GM19467 (cell line): ENCODE data around the gene GSTA1.
"Not testable (repeated sequence)": the region's sequence is repeated elsewhere in the genome, so short reads cannot be mapped to it uniquely, and the experiment has no call there.

ENCODE experiments used
- ATAC-seq: cut with Tn5 transposase; IDR thresholded peaks from one replicate; pipeline ENCODE4 v1.9.1; 2021; ENCODE audit warnings: mild to moderate bottlenecking, moderate library complexity; ENCODE audit not compliant: unreplicated experiment

Gene GSTA1

DNA sequence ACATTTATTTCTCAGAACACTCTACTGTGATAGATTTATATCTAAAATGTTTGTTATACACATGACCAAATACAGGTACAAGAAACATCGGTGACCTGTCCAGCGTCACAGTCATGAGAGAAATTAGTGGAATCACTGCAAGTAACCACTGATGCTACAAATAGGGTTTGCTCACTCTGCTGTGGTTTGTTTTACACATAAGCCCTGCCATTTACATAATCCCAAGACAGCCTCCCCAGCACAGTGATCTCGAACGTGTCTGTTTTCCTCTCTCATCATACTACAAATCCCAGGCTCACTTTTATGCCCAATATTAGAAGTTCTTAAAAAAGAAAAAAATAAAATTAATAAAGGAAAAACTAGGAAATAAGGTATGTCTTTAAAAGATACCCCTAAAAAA is 6.2 kb upstream of the GSTA1 start:
- ATAC-seq: not testable (repeated sequence)

DNA sequence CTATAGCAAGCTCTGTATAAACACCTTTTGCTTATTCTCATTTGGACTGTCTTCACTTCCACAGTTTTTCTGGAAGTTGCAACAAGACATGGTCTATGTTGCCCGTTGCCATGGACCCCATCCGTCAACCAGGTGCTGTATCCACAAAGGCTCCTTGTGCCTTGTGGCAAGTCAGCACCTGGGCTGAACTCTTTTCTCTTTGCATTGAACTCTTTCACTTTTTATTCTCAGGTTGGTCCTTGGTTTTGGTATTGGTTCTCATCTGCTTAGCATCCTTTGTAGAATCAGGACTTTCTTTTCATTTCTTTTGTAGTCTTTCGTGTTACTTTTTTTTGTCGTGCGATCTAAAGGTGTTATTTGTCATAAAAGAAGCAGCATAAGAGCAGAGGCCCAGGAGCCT is 5.0 kb upstream of the GSTA1 start:
- ATAC-seq: no peak

DNA sequence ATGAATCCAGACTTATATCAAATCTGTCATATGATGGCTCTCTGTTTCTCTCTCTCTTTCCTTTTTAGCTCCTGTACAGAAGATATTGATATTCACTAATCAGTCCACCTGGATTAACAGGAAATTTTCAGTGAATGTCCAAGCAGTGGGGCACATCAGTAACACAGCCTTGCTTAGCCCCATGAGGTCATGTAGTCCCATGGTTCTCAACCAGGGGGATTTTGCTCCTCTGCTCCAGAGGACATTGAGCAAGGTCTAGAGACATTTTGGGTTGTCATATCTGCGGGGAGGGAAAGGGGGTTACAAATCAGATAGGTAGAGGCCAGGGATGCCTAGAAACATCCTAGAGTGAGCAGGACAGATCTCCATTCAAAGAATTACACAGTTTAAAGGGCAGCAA is 810 bp downstream of the GSTA1 start:
- ATAC-seq: no peak

DNA sequence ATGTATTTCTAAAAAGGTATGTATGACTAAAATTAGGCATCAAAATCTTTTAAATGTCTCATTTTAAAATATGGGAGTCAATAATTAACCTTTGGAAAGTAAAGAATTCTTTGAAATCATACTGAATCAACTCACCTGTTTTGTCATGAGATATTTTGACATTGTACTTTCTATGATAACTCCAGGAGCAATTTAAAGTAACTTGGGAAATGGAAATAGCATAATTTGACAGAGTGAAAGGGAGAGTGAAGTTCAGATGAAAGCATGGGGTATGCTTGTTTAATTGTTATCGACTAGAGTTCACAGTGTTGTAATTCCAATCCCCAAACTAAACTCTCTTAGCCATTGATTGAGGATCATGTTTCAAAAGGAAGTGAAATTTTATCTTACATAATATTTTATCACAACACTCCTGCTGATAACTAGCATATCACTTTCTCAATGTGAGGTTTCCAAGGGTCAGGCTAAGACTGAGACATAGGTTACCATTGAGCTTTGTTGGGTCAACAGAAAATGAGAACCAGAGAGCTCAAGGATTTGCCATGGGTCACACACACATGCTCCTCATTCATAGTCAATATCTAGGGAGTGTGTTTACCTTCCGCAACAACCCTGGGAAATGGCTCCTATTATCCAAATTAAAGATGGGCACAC is 2.3 kb downstream of the GSTA1 start:
- no peak for ATAC-seq

DNA sequence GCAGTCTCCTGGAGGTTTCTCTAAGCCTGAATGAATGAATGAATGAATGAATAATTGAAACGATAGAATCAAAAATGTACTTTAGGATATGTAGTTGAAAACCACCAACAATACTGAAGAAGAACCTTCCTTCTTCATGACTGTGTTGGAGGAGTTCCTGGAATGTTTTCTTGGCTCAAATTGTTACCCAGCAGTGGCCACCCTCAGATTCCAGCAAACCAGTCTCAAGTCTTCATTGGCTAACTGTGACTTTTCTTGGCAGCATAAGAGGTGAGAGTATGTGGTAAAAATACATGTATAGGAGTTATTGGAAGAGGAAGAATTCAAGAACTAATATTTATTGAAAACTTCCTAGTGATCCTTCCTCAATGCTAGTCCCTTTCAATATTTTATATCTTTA is 4.3 kb downstream of the GSTA1 start:
- ATAC-seq: not testable (repeated sequence)

GRCh38 chr6:52794366-52794765 is 9.2 kb downstream of the GSTA1 start:
- not testable (repeated sequence) for ATAC-seq

DNA sequence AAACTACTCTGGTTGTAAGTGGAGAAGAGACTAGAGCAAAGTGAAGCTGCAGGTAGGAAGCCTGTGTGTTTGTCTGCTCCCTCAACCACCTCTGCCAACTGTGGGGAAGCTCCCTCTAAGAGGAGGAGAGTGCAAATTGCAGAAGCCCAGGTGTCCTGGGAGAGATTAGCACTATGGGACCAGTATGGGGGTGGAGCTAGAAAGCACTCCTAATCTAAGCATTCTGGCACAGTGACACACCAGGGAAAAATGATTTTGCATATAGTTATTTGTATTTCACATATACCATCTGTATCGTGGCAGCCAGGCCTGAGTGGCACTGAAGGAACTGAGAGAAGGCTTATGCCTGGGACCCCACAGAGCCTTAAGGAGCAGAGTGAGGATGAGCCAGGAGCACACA is 12.8 kb downstream of the GSTA1 start:
- ATAC-seq: no peak

DNA sequence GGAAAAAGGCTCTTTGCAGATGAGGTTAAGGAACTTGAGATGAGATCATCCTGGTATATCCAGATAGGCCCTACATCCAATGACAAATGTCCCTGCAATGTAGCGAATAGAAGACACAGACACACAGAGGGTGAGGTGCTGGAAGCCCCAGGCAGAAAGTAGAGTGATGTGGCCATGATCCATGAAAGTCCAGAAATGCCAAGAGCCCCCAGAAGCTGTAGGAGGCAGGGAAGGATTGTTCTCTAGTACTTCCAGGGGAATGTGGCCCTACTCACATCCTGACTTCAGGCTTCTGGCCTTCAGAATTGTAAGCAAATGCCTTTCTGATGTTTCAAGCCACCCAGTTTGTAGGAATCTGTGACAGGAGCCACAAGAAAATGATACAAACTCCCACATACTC is 14.0 kb downstream of the GSTA1 start:
- not testable (repeated sequence) for ATAC-seq

- no peak for ATAC-seq
Measured at GRCh38 chr6:52788478-52788877, 15.1 kb downstream of the GSTA1 start.

GRCh38 chr6:52787917-52788316 is 15.7 kb downstream of the GSTA1 start:
- no peak for ATAC-seq

DNA sequence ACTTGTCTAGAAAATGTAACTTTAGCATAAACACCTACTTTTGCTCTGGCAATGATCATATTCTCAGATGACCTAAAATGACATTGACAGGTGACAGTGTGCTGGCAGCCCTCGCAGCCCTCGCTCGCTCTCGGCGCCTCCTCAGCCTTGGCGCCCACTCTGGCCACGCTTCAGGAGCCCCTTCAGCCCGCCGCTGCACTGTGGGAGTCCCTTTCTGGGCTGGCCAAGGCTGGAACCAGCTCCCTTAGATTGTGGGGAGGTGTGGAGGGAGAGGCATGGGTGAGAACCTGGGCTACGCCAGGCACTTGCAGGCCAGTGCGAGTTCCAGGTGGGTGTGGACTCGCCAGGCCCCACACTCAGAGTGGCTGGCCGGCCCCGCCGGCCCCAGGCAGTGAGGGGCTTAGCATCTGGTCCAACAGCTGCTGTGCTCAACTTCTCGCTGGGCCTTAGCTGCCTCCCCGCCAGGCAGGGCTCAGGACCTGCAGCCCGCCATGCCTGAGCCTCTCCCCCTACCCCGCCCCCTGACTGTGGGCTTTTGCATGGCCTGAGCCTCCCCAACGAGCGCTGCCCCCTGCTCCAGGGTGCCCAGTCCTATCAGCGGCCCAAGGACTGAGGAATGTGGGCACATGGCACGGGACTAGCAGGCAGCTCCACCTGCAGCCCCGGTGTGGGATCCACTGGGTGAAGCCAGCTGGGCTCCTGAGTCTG is 17.2 kb downstream of the GSTA1 start:
- no peak for ATAC-seq

DNA sequence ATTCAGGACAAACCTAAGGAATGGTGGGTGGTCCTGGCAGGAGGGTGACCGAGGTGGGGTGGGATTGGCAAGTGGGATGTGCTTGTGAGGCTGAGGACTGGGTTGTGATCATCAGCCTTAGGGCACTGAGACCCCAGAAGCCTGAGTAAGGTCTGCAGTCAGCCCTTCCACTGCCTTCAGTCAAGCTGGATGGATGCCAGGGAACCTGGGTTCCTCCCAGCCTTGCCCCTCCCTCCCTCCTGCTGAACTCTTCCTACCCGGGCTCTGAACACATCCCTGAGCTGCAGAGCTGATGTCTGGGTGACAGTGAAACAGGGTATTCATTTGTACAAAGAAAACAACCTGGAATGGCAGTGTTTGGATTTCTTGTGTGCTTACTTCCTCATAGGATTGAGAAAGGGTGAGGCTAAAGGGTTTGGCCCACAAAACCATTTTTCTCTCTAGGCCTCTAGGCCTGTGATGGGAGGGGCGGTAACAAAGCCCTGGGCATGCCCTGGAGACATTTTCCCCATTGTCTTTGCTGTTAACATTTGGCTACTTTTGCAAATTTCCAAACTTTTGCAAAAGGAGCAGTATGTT is 20.8 kb downstream of the GSTA1 start:
- not testable (repeated sequence) for ATAC-seq

- ATAC-seq: not testable (repeated sequence)
Measured at GRCh38 chr6:52782209-52782608, 21.4 kb downstream of the GSTA1 start.

- ATAC-seq: no peak
Measured at GRCh38 chr6:52779237-52779636, 24.4 kb downstream of the GSTA1 start.

DNA sequence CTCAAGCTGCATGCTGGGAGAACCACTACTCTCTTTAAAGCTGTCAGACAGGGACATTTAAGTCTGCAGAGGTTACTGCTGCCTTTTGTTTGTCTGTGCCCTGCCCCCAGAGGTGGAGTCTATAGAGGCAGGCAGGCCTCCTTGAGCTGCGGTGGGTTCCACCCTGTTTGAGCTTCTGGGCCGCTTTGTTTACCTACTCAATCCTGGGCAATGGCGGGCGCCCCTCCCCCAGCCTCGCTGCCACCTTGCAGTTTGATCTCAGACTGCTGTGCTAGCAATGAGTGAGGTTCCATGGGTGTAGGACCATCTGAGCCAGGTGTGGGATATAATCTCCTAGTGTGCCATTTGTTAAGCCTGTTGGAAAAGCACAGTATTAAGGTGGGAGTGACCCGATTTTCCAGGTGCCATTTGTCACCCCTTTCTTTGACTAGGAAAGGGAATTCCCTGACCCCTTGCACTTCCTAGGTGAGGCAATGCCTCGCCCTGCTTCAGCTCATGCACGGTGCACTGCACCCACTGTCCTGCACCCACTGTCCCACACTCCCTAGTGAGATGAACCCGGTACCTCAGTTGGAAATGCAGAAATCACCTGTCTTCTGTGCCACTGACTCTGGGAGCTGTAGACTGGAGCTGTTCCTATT is 26.8 kb downstream of the GSTA1 start:
- ATAC-seq: not testable (repeated sequence)

- ATAC-seq: not testable (repeated sequence)
Measured at GRCh38 chr6:52769399-52769798, 34.2 kb downstream of the GSTA1 start.

DNA sequence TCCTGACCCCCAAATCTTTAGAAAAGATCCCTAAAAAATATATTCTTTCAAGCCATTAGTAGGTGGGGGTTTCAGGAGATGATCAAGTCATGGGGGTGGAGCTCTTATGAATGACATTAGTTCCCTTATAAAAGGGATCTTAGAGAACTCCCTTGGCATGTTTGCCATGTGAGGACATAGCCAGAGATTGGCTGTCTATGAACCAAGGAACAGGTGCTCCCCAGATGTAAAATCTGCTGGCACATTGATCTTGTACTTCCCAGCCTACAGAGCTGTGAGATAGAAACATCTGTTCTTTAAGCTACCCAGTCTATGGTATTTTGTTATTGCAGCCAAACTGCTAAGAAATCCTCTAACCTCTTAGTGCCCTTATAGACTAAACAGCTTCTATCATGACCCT is 36.0 kb downstream of the GSTA1 start:
- ATAC-seq: not testable (repeated sequence)

DNA sequence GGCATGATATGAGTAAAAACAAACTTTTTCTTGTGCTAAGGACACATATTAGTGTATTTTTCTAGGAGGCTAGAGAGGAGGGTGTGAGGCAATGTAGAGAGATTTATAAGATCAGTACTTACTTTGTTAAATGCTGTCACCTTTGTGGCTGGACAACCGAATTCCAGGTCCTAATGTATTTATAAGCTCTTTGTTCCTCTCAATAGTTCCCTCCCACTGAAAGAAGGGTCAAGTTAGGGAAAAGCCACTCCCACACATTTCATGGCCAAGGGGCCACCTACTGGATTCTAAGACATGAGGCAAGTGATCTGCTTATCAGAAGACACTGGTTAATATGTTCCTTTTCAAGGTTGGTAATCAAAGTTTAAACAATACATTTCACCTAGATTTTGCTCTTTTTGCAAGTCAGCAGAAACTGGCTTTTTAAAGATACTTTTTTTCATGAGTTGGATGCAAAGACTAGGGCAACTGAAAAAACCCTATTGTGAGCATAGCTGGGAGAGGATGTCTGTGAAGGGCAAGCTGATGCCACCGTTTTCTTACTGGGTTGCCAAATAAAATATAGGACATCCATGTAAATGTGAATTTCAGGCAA is 40.2 kb downstream of the GSTA1 start, which contains the start of gene GSTA2:
GSTA2 (minus strand) TSS at position 154 of the 595 bp plus-strand sequence. CDS start 5,528 bp downstream, outside the sequence.
- not testable (repeated sequence) for ATAC-seq

GRCh38 chr6:52761673-52762491 is 41.7 kb downstream of the GSTA1 start:
- ATAC-seq: not testable (repeated sequence)

DNA sequence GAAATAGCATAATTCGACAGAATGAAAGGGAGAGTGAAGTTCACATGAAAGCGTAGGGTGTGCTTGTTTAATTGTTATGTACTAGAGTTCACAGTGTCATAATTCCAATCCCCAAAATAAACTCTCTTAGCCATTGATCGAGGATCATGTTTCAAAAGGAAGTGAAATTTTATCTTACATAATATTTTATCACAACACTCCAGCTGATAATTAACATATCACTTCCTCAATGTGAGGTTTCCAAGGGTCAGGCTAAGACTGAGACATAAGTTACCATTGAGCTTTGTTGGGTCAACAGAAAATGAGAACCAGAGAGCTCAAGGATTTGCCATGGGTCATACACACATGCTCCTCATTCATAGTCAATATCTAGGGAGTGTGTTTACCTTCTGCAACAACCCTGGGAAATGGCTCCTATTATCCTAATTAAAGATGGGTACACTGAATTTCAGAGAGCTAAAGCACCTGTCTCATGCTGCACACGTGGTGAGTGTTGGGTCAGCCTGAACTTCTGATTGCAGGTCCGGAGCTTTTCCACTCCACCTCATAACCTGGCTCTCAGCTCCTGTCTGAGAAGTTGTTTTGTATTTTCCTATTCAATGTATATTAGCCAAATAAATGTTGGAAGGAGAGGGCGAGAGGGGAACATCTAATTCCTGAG is 43.4 kb downstream of the GSTA1 start:
- no peak for ATAC-seq
